ENCODE measurements around the gene CALY.

The CALY gene

GRCh38 chr10:133277277-133277992 lies 59.3 kb downstream of the CALY start:
- H2AFZ ChIP-seq (ENCODE audit: low read depth, low read length, severe bottlenecking) = no peak overlapping the region
- H3K79me2 ChIP-seq (ENCODE audit: insufficient read depth, low read length) = no peaks in the 10 kb centered on the region
- TF ChIP-seq EZH2phosphoT487 (conservative IDR thresholded peaks at IDR 0.05; ENCODE audit: low read length) = no peak
- TF ChIP-seq, protein P1, sequence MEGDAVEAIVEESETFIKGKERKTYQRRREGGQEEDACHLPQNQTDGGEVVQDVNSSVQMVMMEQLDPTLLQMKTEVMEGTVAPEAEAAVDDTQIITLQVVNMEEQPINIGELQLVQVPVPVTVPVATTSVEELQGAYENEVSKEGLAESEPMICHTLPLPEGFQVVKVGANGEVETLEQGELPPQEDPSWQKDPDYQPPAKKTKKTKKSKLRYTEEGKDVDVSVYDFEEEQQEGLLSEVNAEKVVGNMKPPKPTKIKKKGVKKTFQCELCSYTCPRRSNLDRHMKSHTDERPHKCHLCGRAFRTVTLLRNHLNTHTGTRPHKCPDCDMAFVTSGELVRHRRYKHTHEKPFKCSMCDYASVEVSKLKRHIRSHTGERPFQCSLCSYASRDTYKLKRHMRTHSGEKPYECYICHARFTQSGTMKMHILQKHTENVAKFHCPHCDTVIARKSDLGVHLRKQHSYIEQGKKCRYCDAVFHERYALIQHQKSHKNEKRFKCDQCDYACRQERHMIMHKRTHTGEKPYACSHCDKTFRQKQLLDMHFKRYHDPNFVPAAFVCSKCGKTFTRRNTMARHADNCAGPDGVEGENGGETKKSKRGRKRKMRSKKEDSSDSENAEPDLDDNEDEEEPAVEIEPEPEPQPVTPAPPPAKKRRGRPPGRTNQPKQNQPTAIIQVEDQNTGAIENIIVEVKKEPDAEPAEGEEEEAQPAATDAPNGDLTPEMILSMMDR (IDR thresholded peaks at IDR 0.05; ENCODE audit: insufficient read depth, low read length, poor library complexity, severe bottlenecking) = no peak
- H4K20me1 ChIP-seq (ENCODE audit: low read depth, low read length) = no peaks in the 10 kb centered on the region
- H3F3A ChIP-seq (ENCODE audit: insufficient read depth) = no peaks in the 10 kb centered on the region
- no peak overlapping the region for H3K4me2 ChIP-seq (ENCODE audit: low read depth, low read length, poor library complexity, severe bottlenecking)
- no peaks in the 10 kb centered on the region for H3K9me2 ChIP-seq (replicated peaks; ENCODE audit: insufficient read depth, low read length)
- no peaks in the 10 kb centered on the region for H3K36me3 ChIP-seq (ENCODE audit: low read length)
- H3K9me3 ChIP-seq (ENCODE audit: insufficient read depth, low read length) = no peaks in the 10 kb centered on the region
- no peak overlapping the region for H3K9ac ChIP-seq (ENCODE audit: low read length)
- no peak overlapping the region for H3K27ac ChIP-seq (ENCODE audit: low read depth, low read length)
- no peaks in the 10 kb centered on the region for H3K27me3 ChIP-seq (ENCODE audit: low read length)
- H3K4me3 ChIP-seq (ENCODE audit: insufficient read depth, low read length, poor library complexity, severe bottlenecking) = no peak overlapping the region

DNA sequence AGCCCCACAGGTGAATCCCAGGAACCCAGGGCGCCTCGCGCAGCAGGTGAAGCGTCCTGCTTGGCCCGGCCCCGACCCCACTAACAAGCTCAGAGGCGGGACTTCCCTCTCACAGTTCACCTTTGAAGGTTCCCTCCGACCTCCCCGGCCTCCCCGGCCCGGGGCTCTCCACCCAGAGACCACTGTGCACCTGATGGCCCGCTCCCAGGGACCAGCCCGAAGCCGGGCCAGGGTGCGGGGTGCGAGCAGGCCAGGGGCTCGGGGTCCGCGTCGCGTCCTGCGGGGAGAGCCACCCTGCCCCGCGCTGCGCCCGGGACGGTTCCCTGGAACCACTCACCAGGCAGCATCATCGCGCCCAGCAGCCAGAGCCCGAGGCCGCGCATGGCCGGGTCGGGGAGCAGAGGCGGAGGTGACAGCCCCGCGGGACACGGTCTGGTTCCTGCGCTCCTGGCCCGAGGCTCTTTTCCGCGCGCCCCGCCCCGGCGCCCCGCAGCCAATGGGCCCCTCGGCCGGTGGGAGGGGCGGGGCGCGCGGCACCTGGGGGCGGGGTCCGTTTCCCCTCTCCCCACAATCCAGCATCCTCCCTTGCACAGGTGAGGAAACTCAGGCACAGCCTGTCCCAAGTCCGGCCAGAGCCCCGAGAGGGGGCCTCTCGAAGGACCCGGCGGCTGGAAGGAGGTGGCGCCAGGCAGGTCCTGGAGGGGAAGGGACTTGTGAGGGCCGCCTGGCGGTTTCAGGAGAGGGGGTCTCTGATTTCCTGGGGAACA lies 60.1 kb downstream of the CALY start, which contains the start of gene ADAM8:
Gene ADAM8 (minus strand): TSS at position 434 of the 767 bp plus-strand sequence. CDS start 51 bp downstream, at position 383.
- Histone ChIP-seq H3K27ac (ENCODE audit: low read depth, low read length) (no peak within 1 kb of the TSS), H3K4me2 (ENCODE audit: low read depth, low read length, poor library complexity, severe bottlenecking) (peak within 1 kb of the TSS; percentile 36), H3K9ac (ENCODE audit: low read length) (no peak within 1 kb of the TSS), H3K27me3 (ENCODE audit: low read length) (no peaks in the 10 kb centered on the region), H3F3A (ENCODE audit: insufficient read depth) (no peaks in the 10 kb centered on the region), H3K9me3 (ENCODE audit: insufficient read depth, low read length) (no peaks in the 10 kb centered on the region), H3K79me2 (ENCODE audit: insufficient read depth, low read length) (no peaks in the 10 kb centered on the region), H4K20me1 (ENCODE audit: low read depth, low read length) (no peaks in the 10 kb centered on the region), H3K36me3 (ENCODE audit: low read length) (no peaks in the 10 kb centered on the region), H3K4me3 (ENCODE audit: insufficient read depth, low read length, poor library complexity, severe bottlenecking) (no peak within 1 kb of the TSS), H3K9me2 (replicated peaks; ENCODE audit: insufficient read depth, low read length) (no peaks in the 10 kb centered on the region), H2AFZ (ENCODE audit: low read depth, low read length, severe bottlenecking) (no peak within 1 kb of the TSS)
- no peak for TF ChIP-seq EZH2phosphoT487 (conservative IDR thresholded peaks at IDR 0.05; ENCODE audit: low read length)
- TF ChIP-seq, protein P1 (IDR thresholded peaks at IDR 0.05; ENCODE audit: insufficient read depth, low read length, poor library complexity, severe bottlenecking) = no peak

DNA sequence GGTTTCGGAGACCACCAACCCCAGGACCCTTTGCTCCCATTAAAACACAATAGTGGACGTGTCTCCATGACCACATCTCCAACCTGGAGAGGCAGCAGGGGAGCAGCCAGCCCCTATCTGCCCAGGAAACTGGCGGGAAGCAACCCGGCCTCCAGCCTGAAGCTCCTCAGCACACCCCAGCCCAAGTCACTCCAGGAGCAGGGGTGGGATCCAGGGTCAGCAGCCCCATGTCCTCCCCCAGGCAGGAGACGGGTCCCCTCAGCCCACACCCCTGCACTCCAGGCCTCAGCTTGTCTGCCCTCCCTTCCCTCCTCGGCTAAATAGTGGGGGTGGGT lies 60.6 kb downstream of the CALY start:
- H3K79me2 ChIP-seq (ENCODE audit: insufficient read depth, low read length) = no peaks in the 10 kb centered on the region
- H3K4me2 ChIP-seq (ENCODE audit: low read depth, low read length, poor library complexity, severe bottlenecking) = peak overlapping the region; percentile 36
- H4K20me1 ChIP-seq (ENCODE audit: low read depth, low read length) = no peaks in the 10 kb centered on the region
- no peaks in the 10 kb centered on the region for H3K27me3 ChIP-seq (ENCODE audit: low read length)
- H3K36me3 ChIP-seq (ENCODE audit: low read length) = no peaks in the 10 kb centered on the region
- H3K9me2 ChIP-seq (replicated peaks; ENCODE audit: insufficient read depth, low read length) = no peaks in the 10 kb centered on the region
- no peak overlapping the region for H3K9ac ChIP-seq (ENCODE audit: low read length)
- no peak overlapping the region for H2AFZ ChIP-seq (ENCODE audit: low read depth, low read length, severe bottlenecking)
- H3K27ac ChIP-seq (ENCODE audit: low read depth, low read length) = no peak overlapping the region
- H3F3A ChIP-seq (ENCODE audit: insufficient read depth) = no peaks in the 10 kb centered on the region
- TF ChIP-seq EZH2phosphoT487 (conservative IDR thresholded peaks at IDR 0.05; ENCODE audit: low read length) = no peak
- TF ChIP-seq, protein P1 (IDR thresholded peaks at IDR 0.05; ENCODE audit: insufficient read depth, low read length, poor library complexity, severe bottlenecking) = no peak
- H3K9me3 ChIP-seq (ENCODE audit: insufficient read depth, low read length) = no peaks in the 10 kb centered on the region
- no peak overlapping the region for H3K4me3 ChIP-seq (ENCODE audit: insufficient read depth, low read length, poor library complexity, severe bottlenecking)
